HL-60 (cell line): Measurements from ENCODE around the gene DNAJC1.

Experiments
- TF ChIP-seq, protein P1 (sequence below): IDR thresholded peaks from one replicate; pipeline ENCODE4 v1.5.1; 2011; ENCODE audit warnings: low read length, control low read depth, inconsistent platforms; ENCODE audit not compliant: insufficient read depth
- TF ChIP-seq, protein P2 (sequence below): IDR thresholded peaks from 2 replicates; pipeline ENCODE4 v1.6.1; 2012; ENCODE audit warnings: low read depth; ENCODE audit not compliant: insufficient replicate concordance

DNA sequence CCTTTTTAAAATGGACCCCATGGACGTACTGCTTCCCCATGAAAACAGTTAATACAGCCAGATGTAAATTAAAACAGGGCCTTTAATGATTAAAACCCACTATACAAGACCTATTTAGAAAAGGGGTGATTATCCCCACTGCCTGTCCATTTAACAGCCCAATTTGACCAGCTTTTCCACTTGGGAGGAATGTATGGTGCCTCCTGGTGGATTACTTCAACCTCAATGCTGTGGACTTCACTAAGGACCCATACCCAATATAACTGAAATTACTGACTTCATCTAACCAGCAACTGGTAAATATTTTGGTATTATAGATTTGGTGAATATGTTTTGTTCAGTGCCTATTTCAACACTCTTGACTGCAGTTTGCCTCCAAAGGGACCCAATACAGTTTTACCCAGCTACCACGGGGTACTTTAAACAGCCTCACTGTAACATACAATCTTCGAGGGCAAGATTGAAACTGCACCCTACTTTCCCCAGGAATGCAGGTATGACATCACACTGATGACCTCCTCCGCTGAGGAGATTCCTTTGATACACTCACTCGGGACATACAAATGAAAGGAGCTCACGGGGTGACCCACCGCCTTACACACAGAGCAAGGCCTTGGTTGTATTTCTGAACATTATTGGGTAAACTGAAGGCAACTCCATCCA, 192.8 kb downstream of the DNAJC1 start:
- TF ChIP-seq, protein P1, sequence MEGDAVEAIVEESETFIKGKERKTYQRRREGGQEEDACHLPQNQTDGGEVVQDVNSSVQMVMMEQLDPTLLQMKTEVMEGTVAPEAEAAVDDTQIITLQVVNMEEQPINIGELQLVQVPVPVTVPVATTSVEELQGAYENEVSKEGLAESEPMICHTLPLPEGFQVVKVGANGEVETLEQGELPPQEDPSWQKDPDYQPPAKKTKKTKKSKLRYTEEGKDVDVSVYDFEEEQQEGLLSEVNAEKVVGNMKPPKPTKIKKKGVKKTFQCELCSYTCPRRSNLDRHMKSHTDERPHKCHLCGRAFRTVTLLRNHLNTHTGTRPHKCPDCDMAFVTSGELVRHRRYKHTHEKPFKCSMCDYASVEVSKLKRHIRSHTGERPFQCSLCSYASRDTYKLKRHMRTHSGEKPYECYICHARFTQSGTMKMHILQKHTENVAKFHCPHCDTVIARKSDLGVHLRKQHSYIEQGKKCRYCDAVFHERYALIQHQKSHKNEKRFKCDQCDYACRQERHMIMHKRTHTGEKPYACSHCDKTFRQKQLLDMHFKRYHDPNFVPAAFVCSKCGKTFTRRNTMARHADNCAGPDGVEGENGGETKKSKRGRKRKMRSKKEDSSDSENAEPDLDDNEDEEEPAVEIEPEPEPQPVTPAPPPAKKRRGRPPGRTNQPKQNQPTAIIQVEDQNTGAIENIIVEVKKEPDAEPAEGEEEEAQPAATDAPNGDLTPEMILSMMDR = no peak
- TF ChIP-seq, protein P2, sequence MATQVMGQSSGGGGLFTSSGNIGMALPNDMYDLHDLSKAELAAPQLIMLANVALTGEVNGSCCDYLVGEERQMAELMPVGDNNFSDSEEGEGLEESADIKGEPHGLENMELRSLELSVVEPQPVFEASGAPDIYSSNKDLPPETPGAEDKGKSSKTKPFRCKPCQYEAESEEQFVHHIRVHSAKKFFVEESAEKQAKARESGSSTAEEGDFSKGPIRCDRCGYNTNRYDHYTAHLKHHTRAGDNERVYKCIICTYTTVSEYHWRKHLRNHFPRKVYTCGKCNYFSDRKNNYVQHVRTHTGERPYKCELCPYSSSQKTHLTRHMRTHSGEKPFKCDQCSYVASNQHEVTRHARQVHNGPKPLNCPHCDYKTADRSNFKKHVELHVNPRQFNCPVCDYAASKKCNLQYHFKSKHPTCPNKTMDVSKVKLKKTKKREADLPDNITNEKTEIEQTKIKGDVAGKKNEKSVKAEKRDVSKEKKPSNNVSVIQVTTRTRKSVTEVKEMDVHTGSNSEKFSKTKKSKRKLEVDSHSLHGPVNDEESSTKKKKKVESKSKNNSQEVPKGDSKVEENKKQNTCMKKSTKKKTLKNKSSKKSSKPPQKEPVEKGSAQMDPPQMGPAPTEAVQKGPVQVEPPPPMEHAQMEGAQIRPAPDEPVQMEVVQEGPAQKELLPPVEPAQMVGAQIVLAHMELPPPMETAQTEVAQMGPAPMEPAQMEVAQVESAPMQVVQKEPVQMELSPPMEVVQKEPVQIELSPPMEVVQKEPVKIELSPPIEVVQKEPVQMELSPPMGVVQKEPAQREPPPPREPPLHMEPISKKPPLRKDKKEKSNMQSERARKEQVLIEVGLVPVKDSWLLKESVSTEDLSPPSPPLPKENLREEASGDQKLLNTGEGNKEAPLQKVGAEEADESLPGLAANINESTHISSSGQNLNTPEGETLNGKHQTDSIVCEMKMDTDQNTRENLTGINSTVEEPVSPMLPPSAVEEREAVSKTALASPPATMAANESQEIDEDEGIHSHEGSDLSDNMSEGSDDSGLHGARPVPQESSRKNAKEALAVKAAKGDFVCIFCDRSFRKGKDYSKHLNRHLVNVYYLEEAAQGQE = no peak
